Ovary (tissue), 3 donors: ENCODE results near the gene VPS51.

Experiments used
- CTCF ChIP-seq, 3 donors: fragments of 450-650 bp in 2 of 3; fragments of 200-600 bp in 1 of 3; IDR thresholded peaks; one replicate each; pipeline versions ENCODE4 v1.5.1 to v1.8.0; 2016 to 2022; ENCODE audit warnings: antibody characterized with exemption in 3 of 3, mild to moderate bottlenecking in 1 of 3
- EP300 ChIP-seq: sonication (generic); formaldehyde crosslinking; IDR thresholded peaks from one replicate; pipeline ENCODE4 v1.6.1; 2017; ENCODE audit warnings: antibody characterized with exemption
- donor health status: DM: no; HTN: no; CAD: no.

GRCh38 chr11:65108469-65109123 is 12.6 kb downstream of the VPS51 start:
- TF ChIP-seq CTCF (IDR thresholded peaks at IDR 0.05) (no peak), EP300 (no peak)
